ENCODE data around the gene MYBPHL. TPM values are rescaled to one million over a fixed set of nuclear protein-coding genes. Genes with fewer than 3 reads are reported as not detected.
"Not testable (repeated sequence)": the region's sequence is repeated elsewhere in the genome, so short reads cannot be mapped to it uniquely, and the experiment has no call there.

MYBPHL gene
- total and polyA plus RNA-seq, 2 experiments from 2014 or later: not detected

DNA sequence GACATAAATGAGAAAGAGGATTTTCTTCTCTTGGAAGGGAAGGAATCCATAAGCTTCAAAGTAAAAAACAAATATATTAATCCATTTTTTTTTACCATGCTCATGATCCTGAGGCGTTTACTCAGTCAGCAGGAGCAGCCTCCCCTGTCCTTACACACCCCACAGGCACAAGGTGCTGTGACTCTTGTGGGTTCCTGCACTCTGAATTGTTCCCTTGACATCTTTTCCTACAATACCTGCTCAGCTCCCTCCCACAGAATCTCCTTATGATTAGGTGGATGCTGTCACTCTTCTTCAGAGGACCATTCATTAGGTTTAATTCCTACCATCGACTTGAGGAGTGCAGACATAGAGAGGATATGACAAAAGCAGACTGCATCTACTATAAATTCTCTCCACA is 13.8 kb downstream of the MYBPHL start:
- no peak overlapping the region for H3K27ac ChIP-seq
- H3K4me3 ChIP-seq: no peak overlapping the region
- TF ChIP-seq, protein P1, sequence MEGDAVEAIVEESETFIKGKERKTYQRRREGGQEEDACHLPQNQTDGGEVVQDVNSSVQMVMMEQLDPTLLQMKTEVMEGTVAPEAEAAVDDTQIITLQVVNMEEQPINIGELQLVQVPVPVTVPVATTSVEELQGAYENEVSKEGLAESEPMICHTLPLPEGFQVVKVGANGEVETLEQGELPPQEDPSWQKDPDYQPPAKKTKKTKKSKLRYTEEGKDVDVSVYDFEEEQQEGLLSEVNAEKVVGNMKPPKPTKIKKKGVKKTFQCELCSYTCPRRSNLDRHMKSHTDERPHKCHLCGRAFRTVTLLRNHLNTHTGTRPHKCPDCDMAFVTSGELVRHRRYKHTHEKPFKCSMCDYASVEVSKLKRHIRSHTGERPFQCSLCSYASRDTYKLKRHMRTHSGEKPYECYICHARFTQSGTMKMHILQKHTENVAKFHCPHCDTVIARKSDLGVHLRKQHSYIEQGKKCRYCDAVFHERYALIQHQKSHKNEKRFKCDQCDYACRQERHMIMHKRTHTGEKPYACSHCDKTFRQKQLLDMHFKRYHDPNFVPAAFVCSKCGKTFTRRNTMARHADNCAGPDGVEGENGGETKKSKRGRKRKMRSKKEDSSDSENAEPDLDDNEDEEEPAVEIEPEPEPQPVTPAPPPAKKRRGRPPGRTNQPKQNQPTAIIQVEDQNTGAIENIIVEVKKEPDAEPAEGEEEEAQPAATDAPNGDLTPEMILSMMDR (IDR thresholded peaks at IDR 0.05; ENCODE audit: low read depth, low read length): no peak
- H3K9me3 ChIP-seq (ENCODE audit: low read depth): no peaks in the 10 kb centered on the region
- no peak for DNase-seq (ENCODE audit: low read depth in 1 of 2, low spot score in 1 of 2)
- peaks cover 8% of the 10 kb centered on the region for H3K4me1 ChIP-seq (ENCODE audit: low read depth)
- H3K36me3 ChIP-seq: no peaks in the 10 kb centered on the region
- H3K27me3 ChIP-seq: peaks cover 4% of the 10 kb centered on the region

DNA sequence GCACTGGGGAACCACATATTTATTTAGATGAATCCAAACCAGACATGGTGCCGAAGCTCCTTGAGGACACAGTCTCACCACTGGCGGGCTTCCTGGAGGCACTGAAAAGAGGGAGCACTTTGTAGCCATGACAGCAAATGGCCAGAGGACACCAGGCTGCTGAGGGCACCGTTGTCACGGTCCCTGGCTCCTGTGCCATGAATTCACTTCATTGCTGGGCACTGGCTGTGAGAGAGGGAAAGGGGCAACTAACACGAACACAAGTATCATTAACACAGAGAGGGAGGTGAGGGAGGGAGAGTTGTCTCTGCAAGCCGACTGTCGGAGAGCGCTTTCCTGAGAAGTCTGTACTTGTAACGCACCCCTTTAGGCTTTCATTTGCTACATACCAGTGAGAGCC is 14.4 kb downstream of the MYBPHL start:
- peaks cover 4% of the 10 kb centered on the region for H3K27me3 ChIP-seq
- H3K36me3 ChIP-seq: no peaks in the 10 kb centered on the region
- no peak overlapping the region for H3K27ac ChIP-seq
- no peak overlapping the region for H3K4me3 ChIP-seq
- TF ChIP-seq, protein P1 (IDR thresholded peaks at IDR 0.05; ENCODE audit: low read depth, low read length): no peak
- peaks cover 8% of the 10 kb centered on the region for H3K4me1 ChIP-seq (ENCODE audit: low read depth)
- H3K9me3 ChIP-seq (ENCODE audit: low read depth): no peaks in the 10 kb centered on the region
- no peak for DNase-seq (ENCODE audit: low read depth in 1 of 2, low spot score in 1 of 2)

GRCh38 chr1:109290998-109291397 is 15.8 kb downstream of the MYBPHL start:
- TF ChIP-seq, protein P1 (IDR thresholded peaks at IDR 0.05; ENCODE audit: low read depth, low read length): no peak

DNA sequence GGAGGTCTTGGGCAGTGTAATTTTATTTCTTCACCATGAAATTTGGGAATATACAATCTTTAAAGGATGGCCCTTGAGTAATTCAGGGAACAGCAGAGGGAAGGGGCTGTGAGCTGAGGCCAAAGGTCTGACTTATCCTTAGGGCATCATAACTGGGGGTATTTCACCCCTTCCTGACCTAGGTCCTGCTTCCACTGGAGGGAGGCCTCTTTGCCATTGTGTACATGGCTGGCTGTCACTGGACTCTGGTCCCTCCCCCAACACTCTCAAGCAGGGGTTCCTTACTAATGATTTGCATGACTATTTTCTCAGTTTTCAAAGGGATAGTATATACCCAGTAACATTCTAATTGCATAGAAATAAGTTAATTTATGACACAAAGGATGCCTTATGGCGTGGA is 16.7 kb downstream of the MYBPHL start:
- Histone ChIP-seq H3K27ac (no peak overlapping the region), H3K4me1 (ENCODE audit: low read depth) (peaks cover 8% of the 10 kb centered on the region), H3K36me3 (no peaks in the 10 kb centered on the region), H3K9me3 (ENCODE audit: low read depth) (no peaks in the 10 kb centered on the region), H3K4me3 (no peak overlapping the region), H3K27me3 (peaks cover 3% of the 10 kb centered on the region)
- no peak for DNase-seq (ENCODE audit: low read depth in 1 of 2, low spot score in 1 of 2)
- TF ChIP-seq, protein P1 (IDR thresholded peaks at IDR 0.05; ENCODE audit: low read depth, low read length): no peak

More at GRCh38 chr1:109290998-109291397, 15.8 kb downstream of the MYBPHL start:
- H3K4me1 ChIP-seq (ENCODE audit: low read depth): peaks cover 8% of the 10 kb centered on the region
- H3K27me3 ChIP-seq: peaks cover 4% of the 10 kb centered on the region
- DNase-seq (ENCODE audit: low read depth in 1 of 2, low spot score in 1 of 2): peak in 1 of 2 donors; percentile 74
- H3K27ac ChIP-seq: peak overlapping the region; percentile 2
- no peak overlapping the region for H3K4me3 ChIP-seq
- no peaks in the 10 kb centered on the region for H3K9me3 ChIP-seq (ENCODE audit: low read depth)
- no peaks in the 10 kb centered on the region for H3K36me3 ChIP-seq

DNA sequence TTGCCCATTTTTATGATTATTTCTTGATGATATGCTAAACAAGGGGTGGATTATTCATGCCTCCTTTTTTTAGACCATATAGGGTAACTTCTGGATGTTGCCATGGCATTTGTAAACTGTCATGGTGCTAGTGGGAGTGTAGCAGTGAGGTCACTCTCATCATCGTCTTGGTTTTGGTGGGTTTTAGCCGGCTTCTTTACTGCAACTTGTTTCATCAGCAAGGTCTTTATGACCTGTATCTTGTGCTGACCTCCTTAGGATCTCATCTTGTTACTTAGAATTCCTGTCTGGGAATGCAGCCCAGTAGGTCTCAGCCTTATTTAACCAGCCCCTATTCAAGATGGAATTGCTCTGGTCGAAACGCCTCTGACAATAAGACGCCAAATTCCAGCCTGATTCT is 20.0 kb downstream of the MYBPHL start:
- not testable (repeated sequence) for H3K36me3 ChIP-seq; DNase-seq (ENCODE audit: low read depth in 1 of 2, low spot score in 1 of 2); H3K4me3 ChIP-seq; H3K27me3 ChIP-seq; H3K9me3 ChIP-seq (ENCODE audit: low read depth); H3K27ac ChIP-seq
- peaks cover 14% of the 10 kb centered on the region for H3K4me1 ChIP-seq (ENCODE audit: low read depth)

- TF ChIP-seq, protein P1 (IDR thresholded peaks at IDR 0.05; ENCODE audit: low read depth, low read length): no peak
- Histone ChIP-seq H3K36me3 (no peaks in the 10 kb centered on the region), H3K27me3 (no peaks in the 10 kb centered on the region), H3K9me3 (ENCODE audit: low read depth) (no peaks in the 10 kb centered on the region), H3K4me1 (ENCODE audit: low read depth) (peaks cover 6% of the 10 kb centered on the region), H3K4me3 (peak overlapping the region; percentile 52), H3K27ac (peak overlapping the region; percentile 70)
- DNase-seq (ENCODE audit: low read depth in 1 of 2, low spot score in 1 of 2): no peak
Observed at GRCh38 chr1:109283748-109284600, 22.8 kb downstream of the MYBPHL start.
